B cell (primary cell): ENCODE measurements around the gene KYAT1. TPM values are rescaled to one million over a fixed set of nuclear protein-coding genes. Genes with fewer than 3 reads are reported as not detected.
A peak's percentile ranks its signal among the peaks of the same experiment; 100 is the strongest.

Experiments
- ATAC-seq: fragments of 200-7000 bp; cut with Tn5 transposase; one replicate; pipeline ENCODE4 v1.10.0; 2021; ENCODE audit warnings: low read depth, mild to moderate bottlenecking, moderate number of reproducible peaks, moderate library complexity
- CTCF ChIA-PET: fragments of 350-600 bp; sonication (Branson Sonifier 250); formaldehyde crosslinking; loops from one replicate; lab custom pipeline; 2021; ENCODE audit warnings: antibody characterized with exemption, inconsistent platforms; lab: Charles Lee
- POLR2A ChIA-PET: fragments of 350-600 bp; sonication (Branson Sonifier 250); formaldehyde crosslinking; loops from one replicate; lab custom pipeline; 2021; ENCODE audit warnings: antibody characterized with exemption; lab: Charles Lee
- DNase-seq: peaks from one replicate; pipeline ENCODE4 v3.0.0; 2013
- H2AFZ ChIP-seq: 2 replicates; pipeline ENCODE4 v1.6.1; 2012; ENCODE audit warnings: mild to moderate bottlenecking, low read depth, low read length; ENCODE audit not compliant: insufficient read depth, poor library complexity, severe bottlenecking
- H3K27ac ChIP-seq, 2 donors: 1 replicate in 1 of 2; 2 replicates in 1 of 2; pipeline ENCODE4 v1.5.1; 2012 to 2013; ENCODE audit warnings: low read length in 2 of 2, mild to moderate bottlenecking in 2 of 2, moderate library complexity in 1 of 2
- H3K27me3 ChIP-seq, 4 experiments: fragments of 200-600 bp in 1 of 4; sonication (generic) in 1 of 4; replicated peaks in 1 of 4; 1 replicate in 2 of 4; 2 replicates in 2 of 4; pipeline versions ENCODE4 v1.6.1 to v1.7.0; 2013 to 2016; ENCODE audit warnings: low read length in 3 of 4, mild to moderate bottlenecking in 2 of 4, mixed read lengths in 1 of 4, moderate library complexity in 1 of 4; ENCODE audit not compliant: insufficient read depth in 4 of 4, control insufficient read depth in 3 of 4; ENCODE audit errors: control extremely low read depth in 1 of 4
- H3K36me3 ChIP-seq, 2 experiments: replicated peaks in 1 of 2; 1 replicate in 1 of 2; 2 replicates in 1 of 2; pipeline versions ENCODE4 v1.6.1 to v1.7.1; 2013; ENCODE audit warnings: low read length in 1 of 2; ENCODE audit not compliant: insufficient read depth in 2 of 2, control insufficient read depth in 1 of 2; ENCODE audit errors: control extremely low read depth in 1 of 2, extremely low read depth in 1 of 2
- H3K4me1 ChIP-seq, 2 donors: fragments of 200-600 bp in 1 of 2; sonication (generic) in 1 of 2; 1 replicate in 1 of 2; 2 replicates in 1 of 2; pipeline versions ENCODE4 v1.5.1 to v1.6.1; 2013 to 2017; ENCODE audit warnings: low read length in 2 of 2; ENCODE audit not compliant: control insufficient read depth in 2 of 2, insufficient read depth in 2 of 2
- H3K4me2 ChIP-seq: replicated peaks from 2 replicates; pipeline ENCODE3; 2012; ENCODE audit warnings: mild to moderate bottlenecking, low read depth, low read length; ENCODE audit not compliant: poor library complexity, severe bottlenecking
- H3K4me3 ChIP-seq, 5 experiments: fragments of 200-600 bp in 1 of 5; sonication (generic) in 1 of 5; 1 replicate in 3 of 5; 2 replicates in 2 of 5; pipeline versions ENCODE4 v1.5.1 to v1.7.0; 2011 to 2016; ENCODE audit warnings: low read length in 4 of 5, mild to moderate bottlenecking in 4 of 5, low read depth in 2 of 5, control low read depth in 1 of 5, moderate library complexity in 1 of 5; ENCODE audit not compliant: insufficient read depth in 1 of 5; ENCODE audit errors: control extremely low read depth in 1 of 5, extremely low read depth in 1 of 5
- H3K79me2 ChIP-seq: fragments of 200-600 bp; sonication (generic); one replicate; pipeline ENCODE4 v1.6.0; 2016; ENCODE audit warnings: low read length; ENCODE audit not compliant: control insufficient read depth, insufficient read depth
- H3K9ac ChIP-seq: fragments of 200-600 bp; sonication (generic); 2 replicates; pipeline ENCODE4 v1.6.1; 2017; ENCODE audit warnings: mild to moderate bottlenecking, low read length, moderate library complexity
- H3K9me3 ChIP-seq, 3 donors: one replicate each; pipeline versions ENCODE4 v1.6.1 to v1.7.1; 2013; ENCODE audit warnings: low read length in 2 of 3; ENCODE audit not compliant: control insufficient read depth in 2 of 3, insufficient read depth in 1 of 3; ENCODE audit errors: control extremely low read depth in 1 of 3
- H4K20me1 ChIP-seq: 2 replicates; pipeline ENCODE4 v1.6.0; 2012; ENCODE audit warnings: mild to moderate bottlenecking, low read length; ENCODE audit not compliant: insufficient read depth, control insufficient read depth, poor library complexity, severe bottlenecking
- H3K27ac Mint-ChIP-seq: one replicate; pipeline ENCODE4 v1.8.0; 2021; ENCODE audit warnings: mixed read lengths
- H3K27me3 Mint-ChIP-seq: one replicate; pipeline ENCODE4 v1.8.0; 2021; ENCODE audit warnings: mixed read lengths
- H3K4me1 Mint-ChIP-seq: one replicate; pipeline ENCODE4 v1.8.0; 2021; ENCODE audit warnings: mixed read lengths
- H3K4me3 Mint-ChIP-seq: one replicate; pipeline ENCODE4 v1.8.0; 2021; ENCODE audit warnings: mixed read lengths
- H3K9me3 Mint-ChIP-seq: one replicate; pipeline ENCODE4 v1.8.0; 2022; ENCODE audit warnings: mixed read lengths; ENCODE audit not compliant: insufficient read depth
- CTCF ChIP-seq: fragments of 200-600 bp; IDR thresholded peaks from one replicate; pipeline ENCODE4 v1.8.0; 2022; ENCODE audit warnings: antibody characterized with exemption, mild to moderate bottlenecking
- EZH2 ChIP-seq: IDR thresholded peaks from 2 replicates; pipeline ENCODE4 v1.6.1; 2012; ENCODE audit warnings: borderline replicate concordance, low read depth, mild to moderate bottlenecking, moderate library complexity, low read length; ENCODE audit not compliant: insufficient read depth, poor library complexity, severe bottlenecking
- WGBS: methylation state at CpG from one replicate; pipeline ENCODE4 v1.1.5; 2013; ENCODE audit warnings: missing lambda C conversion rate; ENCODE audit not compliant: insufficient coverage; 5-methylcytosine and 5-hydroxymethylcytosine counted together
- intact Hi-C: fragments of 100-400 bp; cut with micrococcal nuclease; formaldehyde crosslinking; loops from one replicate; pipeline ENCODE4 v1.10.0; 2022
- polyA plus RNA-seq: library from polyadenylated mRNA; depleted of rRNA; stranded (reverse); fragments of >200 nt; gene quantifications from 2 replicates; pipeline ENCODE4 v1.2.3, GENCODE V29; 2012
- total RNA-seq, 2 donors: library from RNA; stranded (reverse); fragments of 120-200 nt in 1 of 2; gene quantifications; 1 replicate in 1 of 2; 2 replicates in 1 of 2; pipeline versions ENCODE4 v1.2.3 to v1.2.4, GENCODE V29; 2013 to 2022

Gene KYAT1
- total and polyA plus RNA-seq, 2 donors (not counting 1 experiment from before 2014, with no cell fraction given): 7.0 to 16.2 TPM

GRCh38 chr9:128810873-128811272, 70.9 kb downstream of the KYAT1 start:
- no peaks in the 10 kb centered on the region for H3K4me1 Mint-ChIP-seq
- H3K9me3 Mint-ChIP-seq: no peaks in the 10 kb centered on the region
- intact Hi-C loops: no loop called here
- Histone ChIP-seq H3K4me2 (no peak overlapping the region), H3K27ac (no peak overlapping the region), H3K4me1 (no peaks in the 10 kb centered on the region), H3K79me2 (no peaks in the 10 kb centered on the region), H3K9me3 (no peaks in the 10 kb centered on the region), H3K4me3 (no peak overlapping the region), H2AFZ (no peak overlapping the region), H4K20me1 (no peaks in the 10 kb centered on the region), H3K9ac (no peak overlapping the region), H3K36me3 (peaks cover 0 to 16% of the 10 kb centered on the region in 2 experiments), H3K27me3 (no peaks in the 10 kb centered on the region)
- H3K27me3 Mint-ChIP-seq: no peaks in the 10 kb centered on the region
- DNase-seq (no peak), ATAC-seq (no peak)
- ChIA-PET POLR2A (no interaction called here), CTCF (interaction anchor here (0.7 to 1.2 kb wide), 2 partner anchors 8 to 52 kb away, joined by 3 read pairs; no protein-coding TSS in a partner anchor)
- no peak overlapping the region for H3K27ac Mint-ChIP-seq
- no peak overlapping the region for H3K4me3 Mint-ChIP-seq
- WGBS: no CpG with 5 or more reads among the region's 5 CpGs
- TF ChIP-seq CTCF (no peak), EZH2 (no peak)

- Histone ChIP-seq H3K79me2 (no peaks in the 10 kb centered on the region), H3K36me3 (peaks cover 0 to 25% of the 10 kb centered on the region in 2 experiments), H3K4me2 (no peak overlapping the region), H3K9ac (no peak overlapping the region), H3K4me1 (no peaks in the 10 kb centered on the region), H3K4me3 (no peak overlapping the region), H3K27me3 (no peaks in the 10 kb centered on the region), H3K9me3 (no peaks in the 10 kb centered on the region), H4K20me1 (no peaks in the 10 kb centered on the region), H3K27ac (no peak overlapping the region), H2AFZ (no peak overlapping the region)
- peak overlapping the region; percentile 10 for H3K27ac Mint-ChIP-seq
- POLR2A ChIA-PET: no interaction called here
- intact Hi-C loops: no loop called here
- no peak overlapping the region for H3K4me3 Mint-ChIP-seq
- no peaks in the 10 kb centered on the region for H3K4me1 Mint-ChIP-seq
- no peak for DNase-seq
- no peaks in the 10 kb centered on the region for H3K27me3 Mint-ChIP-seq
- H3K9me3 Mint-ChIP-seq: no peaks in the 10 kb centered on the region
- no peak for TF ChIP-seq CTCF
- no peak for ATAC-seq
- 81% methylated on average over 2 of the region's 2 CpGs for WGBS
- CTCF ChIA-PET: interaction anchor here (1.1 to 1.2 kb wide), 2 partner anchors 10 to 164 kb away, joined by 3 read pairs; no protein-coding TSS in a partner anchor
Observed at GRCh38 chr9:128809831-128810230, 71.9 kb downstream of the KYAT1 start.
